Measurements from ENCODE around the gene NTM. TPM values are rescaled to one million over a fixed set of nuclear protein-coding genes. Genes with fewer than 3 reads are reported as not detected.

Gene NTM
- total RNA-seq, 4 donors from 2014 or later = 0.78 to 1.1 (median 0.88) TPM; not detected in 1

DNA sequence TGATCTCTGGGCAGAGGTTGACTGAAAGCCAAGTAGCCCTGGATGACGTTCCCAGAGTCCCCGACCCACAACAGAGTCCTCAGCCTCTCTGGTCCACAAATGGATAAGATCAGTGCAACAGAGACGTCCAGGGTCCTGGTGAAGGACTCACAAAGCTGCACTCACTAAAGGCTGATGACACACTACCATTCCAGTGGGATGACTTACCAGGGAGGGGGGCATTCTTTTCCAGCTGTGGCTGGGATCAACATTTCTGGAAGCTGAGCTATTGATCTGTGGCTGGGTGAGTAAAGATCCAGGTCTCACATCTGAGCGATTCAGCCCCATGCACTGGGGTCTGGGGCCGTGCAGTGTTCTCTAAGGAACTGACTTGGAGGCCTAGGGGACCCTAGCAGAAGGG lies 296.2 kb downstream of the NTM start:
- no peak for DNase-seq
- intact Hi-C loops (cut with DNase I) = no loop called here
- H3K27me3 ChIP-seq = no peaks in the 10 kb centered on the region

DNA sequence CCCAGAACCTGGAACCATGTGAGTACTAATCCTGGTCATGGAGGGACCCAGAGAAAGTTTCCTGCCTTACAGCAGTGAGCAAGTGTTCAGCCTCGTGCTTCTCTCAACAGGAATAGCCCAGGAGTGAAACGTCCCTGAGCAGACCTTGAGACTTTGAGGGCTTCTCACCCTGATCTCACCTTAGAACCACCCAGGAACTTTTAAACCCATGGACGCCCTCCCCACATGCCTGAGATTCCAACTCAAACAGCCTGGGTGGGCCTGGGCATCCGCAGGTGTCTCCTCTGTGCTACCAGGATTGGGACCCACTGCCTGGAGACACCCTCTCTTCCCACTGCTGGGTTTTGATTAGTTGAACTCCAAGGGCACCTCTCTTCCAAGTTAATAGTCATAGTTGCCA lies 297.2 kb downstream of the NTM start:
- Histone ChIP-seq H3K27ac (no peak overlapping the region), H3K4me3 (replicated peaks in 1 of 3) (no peak overlapping the region), H3K9me3 (no peaks in the 10 kb centered on the region), H3K4me1 (peaks cover 0 to 8% of the 10 kb centered on the region in 2 donors), H3K27me3 (no peaks in the 10 kb centered on the region), H3K36me3 (no peaks in the 10 kb centered on the region)
- WGBS, 2 donors = 81 to 91% methylated on average over 4 of the region's 4 CpGs
- TF ChIP-seq, protein P1, sequence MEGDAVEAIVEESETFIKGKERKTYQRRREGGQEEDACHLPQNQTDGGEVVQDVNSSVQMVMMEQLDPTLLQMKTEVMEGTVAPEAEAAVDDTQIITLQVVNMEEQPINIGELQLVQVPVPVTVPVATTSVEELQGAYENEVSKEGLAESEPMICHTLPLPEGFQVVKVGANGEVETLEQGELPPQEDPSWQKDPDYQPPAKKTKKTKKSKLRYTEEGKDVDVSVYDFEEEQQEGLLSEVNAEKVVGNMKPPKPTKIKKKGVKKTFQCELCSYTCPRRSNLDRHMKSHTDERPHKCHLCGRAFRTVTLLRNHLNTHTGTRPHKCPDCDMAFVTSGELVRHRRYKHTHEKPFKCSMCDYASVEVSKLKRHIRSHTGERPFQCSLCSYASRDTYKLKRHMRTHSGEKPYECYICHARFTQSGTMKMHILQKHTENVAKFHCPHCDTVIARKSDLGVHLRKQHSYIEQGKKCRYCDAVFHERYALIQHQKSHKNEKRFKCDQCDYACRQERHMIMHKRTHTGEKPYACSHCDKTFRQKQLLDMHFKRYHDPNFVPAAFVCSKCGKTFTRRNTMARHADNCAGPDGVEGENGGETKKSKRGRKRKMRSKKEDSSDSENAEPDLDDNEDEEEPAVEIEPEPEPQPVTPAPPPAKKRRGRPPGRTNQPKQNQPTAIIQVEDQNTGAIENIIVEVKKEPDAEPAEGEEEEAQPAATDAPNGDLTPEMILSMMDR (IDR thresholded peaks at IDR 0.05) = no peak
- no peak for TF ChIP-seq POLR2A (IDR thresholded peaks at IDR 0.05)
- no peak for DNase-seq
- intact Hi-C loops (cut with DNase I) = no loop called here

More for the DNA sequence above, 296.2 kb downstream of the NTM start:
- TF ChIP-seq, protein P1 (IDR thresholded peaks at IDR 0.05) = no peak
- no peak for TF ChIP-seq POLR2A (IDR thresholded peaks at IDR 0.05)
- Histone ChIP-seq H3K4me1 (peaks cover 0 to 3% of the 10 kb centered on the region in 2 donors), H3K27ac (no peak overlapping the region), H3K9me3 (no peaks in the 10 kb centered on the region), H3K4me3 (replicated peaks in 1 of 3) (no peak overlapping the region), H3K36me3 (no peaks in the 10 kb centered on the region)
- WGBS, 2 donors = 90 to 92% methylated on average over 5 of the region's 5 CpGs

DNA sequence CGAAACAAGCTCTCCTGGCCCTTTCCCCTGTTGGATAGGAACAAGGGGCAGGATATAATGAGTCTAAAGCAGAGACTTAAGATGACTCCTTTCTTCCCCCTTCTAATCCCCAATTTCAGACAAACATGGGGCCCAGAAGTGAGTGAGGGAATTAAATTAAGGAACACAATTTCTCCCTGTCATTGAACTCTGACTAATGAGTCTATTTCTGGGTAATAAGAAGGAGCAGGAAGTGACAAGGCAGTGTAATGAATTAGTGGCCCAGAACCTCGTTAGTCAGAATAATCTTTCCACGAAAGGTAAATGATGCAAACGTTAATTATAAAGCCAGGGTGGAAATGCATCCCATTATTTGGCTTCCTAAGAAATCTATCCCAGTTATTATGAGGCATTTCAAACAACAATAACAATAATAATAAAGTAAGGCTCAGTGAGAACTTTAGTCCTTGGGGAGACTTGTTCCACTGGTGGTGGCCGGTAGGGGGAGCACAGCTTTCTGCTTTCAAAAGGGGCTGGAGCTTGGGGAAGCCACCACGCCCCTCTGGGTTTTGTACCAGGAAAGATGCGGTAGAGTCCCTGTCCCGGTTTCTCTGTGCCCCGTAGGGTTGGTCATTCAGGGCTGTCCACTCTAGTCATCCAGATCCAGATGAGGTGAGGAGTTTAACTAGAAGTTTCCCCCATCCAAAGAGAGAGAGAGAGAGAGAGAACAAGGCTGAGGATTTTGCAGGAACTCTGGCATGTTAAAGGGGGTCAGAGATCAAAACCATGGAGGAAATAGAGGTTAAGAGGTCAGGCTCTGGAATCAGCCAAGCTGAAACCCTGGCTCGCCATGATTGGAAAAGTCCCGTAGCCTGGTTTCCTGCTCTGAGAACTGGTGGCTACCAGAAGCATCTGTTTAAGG lies 298.3 kb downstream of the NTM start:
- 44 to 49% methylated on average over 11 of the region's 11 CpGs for WGBS, 2 donors
- no peak for TF ChIP-seq POLR2A (IDR thresholded peaks at IDR 0.05)
- TF ChIP-seq, protein P1 (IDR thresholded peaks at IDR 0.05) = peak in 3 of 6 experiments; percentile 16 to 56 (median 19)
- no peaks in the 10 kb centered on the region for H3K27me3 ChIP-seq
- intact Hi-C loops (cut with DNase I) = no loop called here
- DNase-seq = peak in 1 of 2 donors; percentile 36
- no peaks in the 10 kb centered on the region for H3K36me3 ChIP-seq
- no peak overlapping the region for H3K27ac ChIP-seq
- H3K9me3 ChIP-seq = no peaks in the 10 kb centered on the region
- H3K4me3 ChIP-seq (replicated peaks in 1 of 3) = no peak overlapping the region
- peaks cover 0 to 8% of the 10 kb centered on the region in 2 donors for H3K4me1 ChIP-seq

DNA sequence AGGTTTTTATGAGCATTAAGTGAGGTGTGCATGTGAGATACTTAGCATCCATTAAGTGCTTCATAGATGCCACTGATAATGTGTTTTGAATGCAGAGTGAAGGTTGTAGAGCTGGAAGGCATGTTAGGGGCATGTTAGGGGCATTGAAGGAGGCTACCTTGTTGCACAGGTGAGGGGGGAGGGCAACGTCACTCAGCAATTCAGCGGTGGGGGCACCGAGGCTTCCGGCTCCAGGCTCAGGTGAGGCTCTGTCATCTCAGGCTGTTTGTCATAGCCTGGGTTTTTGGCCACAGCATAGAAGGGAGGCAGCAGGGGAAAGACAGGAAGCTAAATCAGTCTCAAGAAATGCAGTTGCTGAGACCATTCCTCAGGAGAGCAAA lies 299.0 kb downstream of the NTM start:
- Histone ChIP-seq H3K4me1 (peaks cover 0 to 8% of the 10 kb centered on the region in 2 donors), H3K9me3 (no peaks in the 10 kb centered on the region), H3K36me3 (no peaks in the 10 kb centered on the region), H3K4me3 (replicated peaks in 1 of 3) (no peak overlapping the region), H3K27me3 (no peaks in the 10 kb centered on the region), H3K27ac (no peak overlapping the region)
- WGBS, 2 donors = 62 to 67% methylated on average over 4 of the region's 4 CpGs
- TF ChIP-seq POLR2A (IDR thresholded peaks at IDR 0.05) = no peak
- TF ChIP-seq, protein P1 (IDR thresholded peaks at IDR 0.05) = no peak
- intact Hi-C loops (cut with DNase I) = no loop called here
- no peak for DNase-seq

DNA sequence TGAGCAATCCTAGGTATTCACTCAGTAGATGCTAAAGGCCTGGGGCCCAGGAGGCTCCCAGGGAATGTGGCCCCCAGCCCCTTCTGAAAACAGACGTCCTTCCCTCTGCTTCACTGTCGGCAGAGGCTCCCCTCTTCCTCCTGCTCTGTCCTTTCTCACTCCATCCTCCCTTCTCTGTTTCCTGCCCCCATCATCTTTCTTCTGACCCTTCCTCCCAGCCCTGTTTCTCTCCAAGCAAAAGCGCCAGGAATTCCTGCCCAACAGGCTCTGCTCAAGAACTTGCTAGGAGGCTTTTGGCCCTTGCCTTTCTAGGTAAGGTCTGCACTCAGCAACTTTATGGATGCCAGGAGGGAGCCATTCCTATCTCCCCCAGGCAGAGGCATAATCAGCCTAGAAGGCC lies 300.5 kb downstream of the NTM start:
- H3K36me3 ChIP-seq = no peaks in the 10 kb centered on the region
- intact Hi-C loops (cut with DNase I) = loop anchor here (10.0 kb wide), 2 partner anchors 106 to 606 kb away; no protein-coding TSS in a partner anchor
- no peak overlapping the region for H3K27ac ChIP-seq
- H3K4me3 ChIP-seq (replicated peaks in 1 of 3) = no peak overlapping the region
- DNase-seq = no peak
- TF ChIP-seq POLR2A (IDR thresholded peaks at IDR 0.05) = no peak
- TF ChIP-seq, protein P1 (IDR thresholded peaks at IDR 0.05) = no peak
- H3K4me1 ChIP-seq = peaks cover 0 to 8% of the 10 kb centered on the region in 2 donors
- no peaks in the 10 kb centered on the region for H3K9me3 ChIP-seq
- 71 to 75% methylated on average over 3 of the region's 3 CpGs for WGBS, 2 donors
- H3K27me3 ChIP-seq = no peaks in the 10 kb centered on the region
